ENCODE results near the gene S100Z. TPM values are rescaled to one million over a fixed set of nuclear protein-coding genes. Genes with fewer than 3 reads are reported as not detected.
"Not testable (repeated sequence)": the region's sequence is repeated elsewhere in the genome, so short reads cannot be mapped to it uniquely, and the experiment has no call there.

S100Z gene
- total RNA-seq, 4 donors from 2014 or later = 0.80 TPM; not detected in 3

GRCh38 chr5:76809141-76809540 is 40.7 kb upstream of the S100Z start:
- intact Hi-C loops (cut with DNase I; ENCODE audit: low total_unique reads) (no loop called here), in situ Hi-C loops (cut with MboI; ENCODE audit: low pct_ligation_motif_present in 1 of 4, low pct_unique_long_range_greater_than_20kb in 1 of 4, low sequenced_read_pairs in 3 of 4) (no loop called here)
- Histone ChIP-seq H3K27ac (no peak overlapping the region), H3K27me3 (no peaks in the 10 kb centered on the region), H3K4me1 (no peaks in the 10 kb centered on the region), H3K36me3 (no peaks in the 10 kb centered on the region), H3K4me3 (no peak overlapping the region), H3K9me3 (no peaks in the 10 kb centered on the region)
- TF ChIP-seq POLR2A (IDR thresholded peaks at IDR 0.05) = no peak
- TF ChIP-seq CTCF (IDR thresholded peaks at IDR 0.05) = no peak
- no peak for TF ChIP-seq POLR2AphosphoS5 (IDR thresholded peaks at IDR 0.05)
- TF ChIP-seq EP300 (IDR thresholded peaks at IDR 0.05; ENCODE audit: low read depth) = no peak
- WGBS, 2 donors (ENCODE audit: low coverage in 1 of 2) = 83% methylated on average over 1 to 4 of the region's 4 CpGs
- no peak for DNase-seq

GRCh38 chr5:76810236-76810635 is 39.6 kb upstream of the S100Z start:
- intact Hi-C loops (cut with DNase I; ENCODE audit: low total_unique reads) (no loop called here), in situ Hi-C loops (cut with MboI; ENCODE audit: low pct_ligation_motif_present in 1 of 4, low pct_unique_long_range_greater_than_20kb in 1 of 4, low sequenced_read_pairs in 3 of 4) (no loop called here)
- no peak for TF ChIP-seq EP300 (IDR thresholded peaks at IDR 0.05; ENCODE audit: low read depth)
- no peak overlapping the region for H3K27ac ChIP-seq
- H3K27me3 ChIP-seq = no peaks in the 10 kb centered on the region
- H3K4me3 ChIP-seq = no peak overlapping the region
- no peak for DNase-seq
- H3K4me1 ChIP-seq = no peaks in the 10 kb centered on the region
- WGBS, 2 donors (ENCODE audit: low coverage in 1 of 2) = 68 to 86% methylated on average over 2 to 6 of the region's 6 CpGs
- no peaks in the 10 kb centered on the region for H3K36me3 ChIP-seq
- no peaks in the 10 kb centered on the region for H3K9me3 ChIP-seq

GRCh38 chr5:76811214-76811613 is 38.6 kb upstream of the S100Z start:
- no peak overlapping the region for H3K4me3 ChIP-seq
- H3K4me1 ChIP-seq = no peaks in the 10 kb centered on the region
- no peaks in the 10 kb centered on the region for H3K36me3 ChIP-seq
- in situ Hi-C loops (cut with MboI; ENCODE audit: low pct_ligation_motif_present in 1 of 4, low pct_unique_long_range_greater_than_20kb in 1 of 4, low sequenced_read_pairs in 3 of 4) = no loop called here
- H3K9me3 ChIP-seq = no peaks in the 10 kb centered on the region
- H3K27me3 ChIP-seq = no peaks in the 10 kb centered on the region
- DNase-seq = no peak
- intact Hi-C loops (cut with DNase I; ENCODE audit: low total_unique reads) = no loop called here
- H3K27ac ChIP-seq = no peak overlapping the region
- TF ChIP-seq POLR2A (IDR thresholded peaks at IDR 0.05) (no peak), POLR2AphosphoS5 (IDR thresholded peaks at IDR 0.05) (no peak), CTCF (IDR thresholded peaks at IDR 0.05) (no peak), EP300 (IDR thresholded peaks at IDR 0.05; ENCODE audit: low read depth) (no peak)
- WGBS, 2 donors (ENCODE audit: low coverage in 1 of 2) = 89% methylated on average over 5 of the region's 5 CpGs; no CpG with 5 or more reads in 1 of the 2 donors

GRCh38 chr5:76812209-76812608 is 37.6 kb upstream of the S100Z start:
- H3K36me3 ChIP-seq; H3K4me3 ChIP-seq; H3K27ac ChIP-seq; H3K9me3 ChIP-seq; DNase-seq; H3K27me3 ChIP-seq; H3K4me1 ChIP-seq; in situ Hi-C loops (cut with MboI; ENCODE audit: low pct_ligation_motif_present in 1 of 4, low pct_unique_long_range_greater_than_20kb in 1 of 4, low sequenced_read_pairs in 3 of 4); intact Hi-C loops (cut with DNase I; ENCODE audit: low total_unique reads): not testable (repeated sequence)
- WGBS, 2 donors (ENCODE audit: low coverage in 1 of 2) = 94% methylated on average over 14 of the region's 32 CpGs; no CpG with 5 or more reads in 1 of the 2 donors

GRCh38 chr5:76813982-76814562 is 35.7 kb upstream of the S100Z start:
- 79 to 83% methylated on average over 4 of the region's 4 CpGs for WGBS, 2 donors (ENCODE audit: low coverage in 1 of 2)
- Histone ChIP-seq H3K4me1 (peaks cover 0 to 10% (median 7%) of the 10 kb centered on the region in 4 donors), H3K36me3 (no peaks in the 10 kb centered on the region), H3K4me3 (no peak overlapping the region), H3K9me3 (no peaks in the 10 kb centered on the region), H3K27ac (no peak overlapping the region), H3K27me3 (peaks cover 8% of the 10 kb centered on the region)
- in situ Hi-C loops (cut with MboI; ENCODE audit: low pct_ligation_motif_present in 1 of 4, low pct_unique_long_range_greater_than_20kb in 1 of 4, low sequenced_read_pairs in 3 of 4) (no loop called here), intact Hi-C loops (cut with DNase I; ENCODE audit: low total_unique reads) (no loop called here)
- no peak for TF ChIP-seq POLR2A (IDR thresholded peaks at IDR 0.05)
- no peak for TF ChIP-seq POLR2AphosphoS5 (IDR thresholded peaks at IDR 0.05)
- no peak for TF ChIP-seq CTCF (IDR thresholded peaks at IDR 0.05)
- TF ChIP-seq EP300 (IDR thresholded peaks at IDR 0.05; ENCODE audit: low read depth) = no peak
- DNase-seq = no peak
